Activated naive CD4-positive, alpha-beta T cell treated with anti-CD3 and anti-CD28 coated beads for 36 hours (primary cell): Measurements from ENCODE around the gene LYZL2. TPM values are rescaled to one million over a fixed set of nuclear protein-coding genes. Genes with fewer than 3 reads are reported as not detected.

Experiments
- total RNA-seq, 2 experiments: library from RNA; stranded (reverse); gene quantifications; one replicate each; pipeline ENCODE4 v1.2.3, GENCODE V29; 2021

Gene LYZL2
- total RNA-seq, 2 experiments from 2014 or later: not detected

Other genes with a start within 250 kb of the LYZL2 start
- 10 to 100 TPM; 13.6 to 14.5 TPM for gene MAP3K8, start 195.6 kb downstream of the LYZL2 start, total RNA-seq